Measurements from ENCODE around the gene HDAC8.
"Not testable (repeated sequence)": the region's sequence is repeated elsewhere in the genome, so short reads cannot be mapped to it uniquely, and the experiment has no call there.

HDAC8 gene

DNA sequence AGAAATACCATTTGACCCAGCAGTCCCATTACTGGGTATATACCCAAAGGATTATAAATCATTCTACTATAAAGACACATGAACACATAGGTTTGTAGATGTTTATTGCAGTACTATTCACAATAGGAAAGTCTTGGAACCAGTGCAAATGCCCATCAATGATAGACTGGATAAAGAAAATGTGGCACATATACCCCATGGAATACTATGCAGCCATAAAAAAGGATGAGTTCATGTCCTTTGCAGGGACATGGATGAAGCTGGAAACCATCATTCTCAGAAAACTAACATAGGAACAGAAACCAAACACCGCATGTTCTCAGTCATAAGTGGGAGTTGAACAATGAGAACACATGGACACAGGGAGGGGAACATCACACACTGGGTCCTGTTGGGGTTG, 123.6 kb downstream of the HDAC8 start:
- DNase-seq, result not testable (repeated sequence)

DNA sequence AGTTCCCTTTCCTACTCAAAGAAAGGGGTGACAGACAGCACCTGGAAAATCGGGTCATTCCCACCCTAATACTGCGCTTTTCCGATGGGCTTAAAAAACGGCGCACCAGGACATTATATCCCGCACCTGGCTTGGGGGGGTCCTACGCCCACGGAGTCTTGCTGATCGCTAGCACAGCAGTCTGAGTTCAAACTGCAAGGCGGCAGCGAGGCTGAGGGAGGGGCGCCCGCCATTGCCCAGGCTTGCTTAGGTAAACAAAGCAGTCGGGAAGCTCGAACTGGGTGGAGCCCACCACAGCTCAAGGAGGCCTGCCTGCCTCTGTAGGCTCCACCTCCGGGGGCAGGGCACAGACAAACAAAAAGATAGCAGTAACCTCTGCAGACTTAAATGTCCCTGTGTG, 131.9 kb downstream of the HDAC8 start:
- DNase-seq, result not testable (repeated sequence)

DNA sequence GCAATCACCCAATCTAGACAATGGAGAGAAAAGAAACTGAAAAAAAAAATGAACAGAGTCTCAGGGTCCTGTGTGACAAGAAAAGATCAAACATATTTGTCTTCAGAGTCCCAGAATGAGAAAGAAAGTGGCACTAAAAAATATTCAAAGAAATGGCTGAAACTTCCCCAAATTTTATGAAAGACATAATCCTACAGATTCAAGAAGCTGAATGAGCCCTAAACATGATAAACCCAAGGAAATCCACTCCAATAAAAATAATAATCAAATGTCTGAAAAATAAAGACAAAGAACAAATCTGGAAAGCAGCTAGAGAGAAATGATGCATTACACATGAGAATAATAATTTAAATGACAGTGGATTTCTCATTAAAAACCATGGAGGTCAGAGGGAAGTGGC, 136.6 kb downstream of the HDAC8 start:
- DNase-seq, result no peak

DNA sequence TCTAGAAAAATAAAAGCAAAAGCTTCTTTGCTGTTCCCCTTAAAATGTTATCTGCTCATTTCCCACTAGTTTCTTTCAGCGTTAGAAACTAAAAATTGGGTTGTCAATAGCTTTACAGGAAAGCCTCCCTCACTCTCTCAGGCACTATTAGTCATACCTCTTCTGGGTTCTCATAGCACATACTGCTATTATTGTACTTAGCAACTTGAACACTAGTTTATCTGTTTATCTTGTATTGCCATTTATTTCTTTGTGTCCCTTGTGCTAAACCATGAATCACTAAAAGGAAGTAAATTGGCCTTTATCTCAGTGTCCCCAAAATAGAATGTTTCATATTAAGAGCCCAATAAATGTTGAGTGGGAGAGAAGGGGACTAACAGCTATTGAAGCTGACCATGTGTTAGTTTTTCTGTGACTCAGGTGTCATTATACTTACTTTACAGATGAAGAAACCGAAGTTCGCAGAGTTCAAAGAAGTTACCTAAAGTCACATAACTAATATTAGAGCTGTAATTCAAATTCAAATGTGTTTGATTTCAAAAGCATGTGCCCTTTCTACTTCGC, 142.2 kb downstream of the HDAC8 start:
- DNase-seq, result no peak

DNA sequence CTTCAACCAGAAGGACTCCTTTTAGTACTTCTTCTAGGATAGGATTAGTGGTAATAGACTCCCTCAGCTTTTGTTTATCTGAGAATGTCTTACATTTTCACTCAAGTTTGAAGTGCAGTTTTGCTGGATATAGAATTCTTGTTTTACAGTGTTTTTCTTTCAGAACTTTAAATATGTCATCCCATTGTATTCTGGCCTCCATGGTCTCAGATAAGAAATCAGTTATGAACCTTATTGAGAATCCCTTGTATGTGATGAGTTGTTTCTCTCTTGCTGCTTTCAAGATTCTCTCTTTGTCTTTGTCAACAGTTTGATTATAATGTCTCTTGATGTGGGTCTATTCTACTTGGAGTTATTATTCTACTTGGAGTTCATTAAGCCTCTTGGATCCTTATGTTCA, 150.8 kb downstream of the HDAC8 start:
- DNase-seq, result no peak

DNA sequence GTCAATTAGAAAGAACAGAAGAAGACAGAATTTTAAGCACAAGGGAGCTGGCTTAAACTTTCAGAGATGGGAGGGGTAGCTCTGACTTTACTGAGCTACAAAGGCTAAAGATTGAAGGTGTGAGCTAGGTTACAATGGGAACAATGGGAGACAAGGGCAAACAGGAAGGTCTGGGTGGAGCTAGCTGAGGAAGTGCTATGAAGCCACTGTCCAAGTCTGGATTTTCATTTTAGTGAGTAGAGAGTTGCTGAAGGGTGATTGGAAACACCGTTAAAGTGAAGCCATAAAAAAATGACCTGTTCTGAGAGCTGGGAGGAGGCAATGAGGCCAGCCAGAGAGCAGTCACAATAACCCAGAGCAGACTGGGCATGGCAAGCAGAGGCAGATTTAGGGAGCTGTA, 162.7 kb downstream of the HDAC8 start:
- no peak for DNase-seq

DNA sequence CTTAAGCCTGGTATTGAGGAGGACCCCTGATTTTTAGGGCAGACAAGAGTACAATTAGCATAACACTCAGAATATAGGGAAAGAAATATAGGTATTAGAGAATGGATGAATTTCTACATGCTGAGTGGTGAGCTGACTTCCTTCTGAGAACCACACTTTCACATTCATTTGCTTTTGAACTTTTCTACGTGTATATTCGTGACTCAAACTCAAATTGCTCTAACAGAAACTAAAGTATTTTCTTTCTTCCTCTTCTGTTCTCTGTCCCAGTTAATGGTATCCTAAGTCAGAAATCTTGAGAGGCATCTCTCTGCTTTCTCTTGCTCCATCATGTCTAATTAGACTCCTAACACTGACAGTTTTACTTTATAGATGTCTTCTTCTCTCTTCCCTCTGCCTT, 163.8 kb downstream of the HDAC8 start:
- DNase-seq, result no peak

DNA sequence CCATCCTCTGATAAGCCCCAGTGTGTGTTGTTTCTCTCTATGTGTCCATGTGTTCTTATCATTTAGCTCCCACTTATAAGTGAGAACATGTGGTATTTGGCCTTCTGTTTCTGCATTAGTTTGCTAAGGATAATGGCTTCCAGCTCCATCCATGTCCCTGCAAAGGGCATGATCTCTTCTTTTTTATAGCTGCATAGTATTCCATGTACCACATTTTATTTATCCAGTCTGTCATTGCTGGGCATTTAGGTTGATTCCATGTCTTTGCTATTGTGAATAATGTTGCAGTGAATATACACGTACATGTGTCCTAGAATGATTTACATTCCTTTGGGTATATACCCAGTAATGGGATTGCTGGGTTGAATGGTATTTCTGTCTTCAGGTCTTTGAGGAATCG, 167.5 kb downstream of the HDAC8 start:
- not testable (repeated sequence) for DNase-seq

DNA sequence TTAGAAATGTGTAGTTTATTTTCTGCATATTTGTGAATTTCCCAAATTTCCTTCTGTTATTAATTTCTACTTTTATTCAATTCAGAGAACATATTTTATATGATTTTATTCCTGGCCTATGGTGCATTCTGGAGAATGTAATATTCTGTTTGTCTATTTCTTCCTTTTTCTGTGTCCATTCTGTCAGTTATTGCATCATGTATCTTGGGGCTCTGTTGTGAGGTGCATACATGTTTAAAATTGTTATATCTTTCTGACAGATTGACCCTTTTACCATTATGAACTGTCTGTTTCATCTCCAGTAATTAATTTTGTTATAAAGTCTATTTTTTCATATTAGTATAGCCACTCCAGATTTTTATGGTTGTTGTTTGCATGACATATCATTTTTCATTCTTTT, 170.0 kb downstream of the HDAC8 start:
- DNase-seq, result no peak

DNA sequence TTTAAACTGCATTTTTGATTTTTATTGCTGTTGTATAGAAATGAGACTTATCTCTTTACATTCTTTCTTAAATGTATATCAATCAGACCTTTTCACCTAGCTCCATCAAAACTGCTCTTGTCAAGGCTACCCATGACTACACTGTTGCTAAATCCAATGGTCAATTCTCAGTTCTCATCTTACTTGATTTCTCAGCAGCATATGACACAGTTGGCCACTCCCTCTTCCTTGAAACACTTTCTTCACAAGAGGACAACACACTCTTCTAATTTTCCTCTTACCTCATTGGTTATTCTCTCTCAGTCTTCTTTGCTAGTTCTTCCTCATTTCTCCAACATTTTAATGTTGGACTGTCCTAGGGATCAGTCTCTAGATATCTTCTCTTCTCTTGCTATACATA, 172.8 kb downstream of the HDAC8 start:
- no peak for DNase-seq

DNA sequence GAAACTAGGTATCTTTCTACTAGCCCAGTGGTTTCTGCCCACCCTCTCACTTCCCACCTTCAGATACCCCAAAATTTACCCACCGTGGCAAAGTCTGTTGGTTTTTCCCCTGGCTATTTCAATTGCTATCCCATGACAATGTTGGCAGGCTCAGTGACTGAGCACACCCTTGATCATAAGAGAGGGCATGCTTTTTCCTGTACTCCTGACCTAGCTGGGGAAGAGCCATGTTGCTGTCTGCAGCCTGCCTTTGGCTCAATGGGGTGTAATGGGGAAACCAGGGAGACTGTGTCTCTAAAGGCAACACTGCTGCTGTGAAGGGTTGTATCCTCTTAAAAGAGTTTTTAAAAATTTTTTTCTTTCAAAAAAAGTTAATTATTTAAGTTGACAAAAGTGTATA, 176.5 kb downstream of the HDAC8 start:
- no peak for DNase-seq

DNA sequence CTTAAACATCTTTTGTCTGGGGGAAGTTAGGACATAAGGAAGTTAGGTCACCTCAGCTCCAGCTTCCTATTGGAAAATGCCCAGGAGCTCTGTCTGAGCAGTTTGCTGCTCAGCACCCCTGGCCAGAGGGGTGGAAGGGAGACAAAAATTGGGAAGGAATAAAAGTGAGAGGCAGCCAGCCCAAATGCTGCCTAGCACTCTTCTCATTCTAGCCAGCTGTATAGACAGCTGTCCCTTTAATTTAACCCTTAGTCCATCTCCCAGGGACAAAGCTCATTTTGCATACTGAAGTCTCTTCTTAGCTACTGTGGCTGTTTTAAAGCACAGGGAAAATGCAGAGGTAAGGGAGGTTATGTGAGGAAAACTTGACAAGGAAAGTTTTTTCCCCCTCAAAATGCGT, 177.4 kb downstream of the HDAC8 start:
- no peak for DNase-seq

DNA sequence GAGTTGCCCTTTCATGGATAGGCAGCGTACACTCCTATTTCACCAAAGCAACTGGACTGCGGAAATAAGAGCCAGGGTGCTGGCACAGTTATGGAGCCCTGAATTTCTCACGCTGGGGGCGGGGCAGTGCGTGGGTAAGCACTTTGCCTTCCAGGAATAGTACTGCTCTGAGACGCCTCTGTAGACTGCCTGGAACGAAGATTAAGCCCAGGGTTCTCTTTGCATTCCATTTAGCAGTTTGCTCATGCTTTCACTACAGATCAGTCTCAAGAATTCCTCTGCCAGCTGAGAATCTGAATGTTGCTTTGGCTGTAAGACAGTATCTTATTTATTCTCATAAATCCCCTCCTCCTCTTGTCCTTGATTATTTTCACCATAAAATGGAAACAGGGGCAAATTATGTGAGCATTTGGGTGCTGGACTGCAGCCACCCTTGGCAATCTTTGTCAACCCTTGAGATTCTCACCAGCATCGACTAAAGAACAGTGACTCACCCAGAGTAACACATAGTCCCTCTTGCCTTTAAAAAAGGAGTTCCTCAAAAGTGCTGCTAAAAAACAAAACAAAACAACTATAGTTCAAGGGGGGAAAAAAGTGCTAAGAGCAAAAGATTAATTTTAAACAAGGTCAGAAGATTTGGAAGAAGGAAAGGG, 178.0 kb downstream of the HDAC8 start:
- peak; percentile 29 for DNase-seq

DNA sequence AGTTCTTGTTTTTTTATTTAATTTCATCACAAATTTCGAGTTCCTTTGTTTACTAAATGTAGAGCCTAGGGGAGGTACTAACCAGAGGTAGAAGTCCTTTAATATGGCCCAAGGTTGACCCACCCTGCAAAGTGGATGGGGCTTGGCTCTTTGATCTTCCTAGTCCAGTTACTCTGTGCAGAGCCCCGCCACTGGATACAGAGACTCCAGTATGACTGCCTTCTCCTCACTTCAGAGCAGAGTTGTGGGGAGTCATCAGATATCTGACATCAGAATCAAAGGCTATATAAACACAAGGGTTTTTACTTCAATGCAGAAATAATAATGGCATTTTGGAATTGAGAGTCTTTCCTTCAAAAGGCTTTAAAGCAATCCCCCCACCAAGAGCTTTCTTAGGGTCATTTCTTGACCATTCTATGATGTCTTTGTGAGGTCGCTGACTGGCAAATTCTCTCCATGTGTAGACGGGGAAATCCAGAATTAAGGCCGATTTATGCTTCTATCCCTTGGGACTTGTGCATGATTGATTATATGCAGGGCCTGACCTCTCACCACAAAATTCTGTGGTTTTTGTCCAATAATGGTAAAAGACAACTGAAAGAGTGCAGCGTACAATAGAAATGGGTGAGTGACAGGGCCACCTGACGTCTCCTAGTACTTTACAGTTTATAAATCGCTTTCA, 178.7 kb downstream of the HDAC8 start:
- DNase-seq, result no peak

DNA sequence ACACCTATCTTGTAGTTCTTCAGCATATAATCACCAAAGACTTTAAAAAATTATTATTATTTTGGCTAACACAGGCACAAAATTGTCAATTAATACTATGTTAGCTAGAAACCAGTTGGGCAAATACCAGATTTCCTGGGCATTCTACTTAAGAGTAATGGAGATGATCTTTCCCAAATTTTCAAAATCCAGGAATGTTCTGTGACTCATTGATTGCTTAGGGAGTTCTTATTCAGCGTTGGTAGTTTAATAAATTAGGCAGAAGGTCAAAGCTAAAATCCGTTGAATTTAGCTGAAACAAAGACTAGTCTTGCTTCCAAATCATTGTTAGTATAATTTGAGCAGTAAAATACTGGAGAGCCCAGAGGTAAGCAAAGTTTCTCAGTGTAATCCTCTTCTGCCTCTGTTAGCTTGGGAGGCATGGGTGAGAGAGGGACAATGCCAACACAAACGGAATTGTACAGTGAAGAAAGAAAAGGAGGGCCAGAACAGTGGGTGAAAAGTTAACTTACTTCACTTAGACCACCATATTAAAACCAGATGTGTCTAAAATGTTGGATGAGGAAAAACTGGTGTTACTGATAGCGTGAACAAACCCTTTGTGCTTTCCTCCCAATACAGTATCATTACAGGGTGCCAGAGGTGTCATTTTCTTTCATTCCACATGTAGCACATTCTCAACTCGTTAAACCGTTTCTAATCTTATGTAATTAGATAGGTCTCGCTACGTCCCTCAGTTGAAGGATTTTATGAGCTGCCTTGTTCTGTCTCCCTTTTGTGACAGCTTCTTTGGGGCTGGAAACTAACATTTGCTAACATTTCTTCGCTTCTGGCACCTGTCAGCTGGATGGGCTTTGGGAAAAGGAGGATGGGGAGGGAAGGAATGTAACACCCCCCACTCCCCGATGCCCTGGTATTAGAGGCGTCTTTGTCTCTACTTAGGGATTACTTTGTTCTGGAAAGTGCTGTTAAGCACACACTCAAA, 179.5 kb downstream of the HDAC8 start:
- no peak for DNase-seq

DNA sequence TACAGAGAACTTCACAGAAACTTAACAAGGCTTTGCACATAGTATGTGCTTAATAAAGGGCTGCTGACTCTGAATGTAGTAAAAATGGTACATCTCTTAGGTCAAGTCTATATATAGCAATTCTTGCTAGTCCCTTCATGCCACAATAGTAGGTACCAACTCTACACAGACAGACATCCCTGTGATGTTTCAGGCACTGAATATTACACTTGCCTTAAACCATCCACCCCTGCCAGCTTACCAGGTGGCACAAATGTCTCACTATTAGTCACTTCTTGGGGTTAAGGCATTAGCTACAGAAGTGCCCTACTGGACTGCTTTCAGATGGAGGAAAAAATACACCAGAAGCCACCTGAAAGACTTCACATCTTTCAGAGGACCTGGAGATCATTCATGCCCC, 180.6 kb downstream of the HDAC8 start:
- no peak for DNase-seq

DNA sequence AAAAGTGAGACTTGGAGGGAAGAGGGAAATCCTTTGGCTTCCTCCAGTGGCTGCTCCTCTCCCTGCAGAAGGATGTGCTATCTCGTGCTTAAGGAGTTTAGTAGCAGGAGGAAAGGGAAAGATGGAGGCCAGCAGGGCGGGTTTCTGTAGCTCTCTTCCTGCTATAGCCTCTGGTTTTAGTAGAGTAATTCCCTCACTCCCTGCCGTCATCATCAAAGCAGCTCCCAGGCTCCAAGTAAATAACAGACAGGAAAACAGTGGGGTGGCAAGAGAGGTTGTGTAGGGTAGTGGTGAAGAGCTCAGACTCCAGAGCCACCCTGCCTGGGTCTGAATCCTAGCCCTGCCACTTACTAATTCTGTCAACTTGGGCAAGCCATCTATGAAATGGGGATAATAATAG, 185.4 kb downstream of the HDAC8 start:
- DNase-seq, result no peak

DNA sequence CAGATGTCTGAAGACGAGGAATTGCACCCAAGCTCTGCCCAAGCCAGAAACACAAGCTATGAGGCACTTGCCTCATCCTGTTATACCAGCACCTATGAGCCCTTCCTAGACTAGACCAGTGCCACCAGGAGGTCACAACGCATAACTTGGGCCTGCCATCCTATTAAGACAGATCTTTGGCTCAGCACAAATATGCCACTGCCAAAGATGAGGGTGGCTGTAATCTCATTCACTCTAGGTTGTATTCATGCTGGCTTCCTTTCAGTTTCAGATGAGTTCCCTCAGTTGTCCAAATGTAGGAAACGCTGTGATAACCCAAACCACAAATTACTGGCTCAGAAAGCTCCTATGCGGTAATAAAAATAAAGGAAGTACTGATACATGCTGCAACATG, 190.4 kb downstream of the HDAC8 start:
- no peak for DNase-seq

DNA sequence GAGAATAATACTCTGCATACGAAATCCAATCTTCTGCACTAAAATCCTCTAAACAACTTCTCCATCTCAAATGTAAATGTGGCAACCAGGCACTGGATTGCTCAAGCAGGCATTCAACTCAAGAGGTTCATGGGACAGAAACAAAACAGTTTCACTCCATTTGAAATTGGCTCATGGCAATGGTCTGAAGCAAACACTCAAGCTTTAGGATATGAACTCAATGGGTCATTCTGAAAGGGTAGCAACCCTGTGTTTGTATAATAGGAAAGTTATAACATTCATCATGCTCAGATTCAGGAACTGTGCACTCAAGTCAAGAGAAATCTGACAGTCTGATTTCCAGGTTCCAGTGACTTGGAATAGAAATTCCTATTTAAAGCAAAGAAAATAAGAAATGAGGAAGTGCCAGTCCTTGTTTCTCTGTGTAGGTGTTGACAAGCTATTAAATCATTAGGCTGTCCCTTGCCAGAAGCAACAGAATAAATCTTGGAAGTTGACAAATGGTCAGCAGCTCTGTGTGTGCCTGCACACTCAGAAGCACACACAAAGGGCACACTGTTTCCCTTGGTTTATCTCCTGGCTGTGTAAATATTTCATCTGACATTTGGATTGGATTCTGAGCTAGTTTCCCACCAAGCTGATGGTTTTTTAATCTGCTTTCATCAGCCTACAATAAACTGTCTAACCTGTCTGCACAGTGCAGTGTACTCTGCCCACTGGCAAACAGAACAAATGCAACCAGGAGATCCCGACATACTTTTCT, 191.0 kb downstream of the HDAC8 start:
- DNase-seq, result no peak

DNA sequence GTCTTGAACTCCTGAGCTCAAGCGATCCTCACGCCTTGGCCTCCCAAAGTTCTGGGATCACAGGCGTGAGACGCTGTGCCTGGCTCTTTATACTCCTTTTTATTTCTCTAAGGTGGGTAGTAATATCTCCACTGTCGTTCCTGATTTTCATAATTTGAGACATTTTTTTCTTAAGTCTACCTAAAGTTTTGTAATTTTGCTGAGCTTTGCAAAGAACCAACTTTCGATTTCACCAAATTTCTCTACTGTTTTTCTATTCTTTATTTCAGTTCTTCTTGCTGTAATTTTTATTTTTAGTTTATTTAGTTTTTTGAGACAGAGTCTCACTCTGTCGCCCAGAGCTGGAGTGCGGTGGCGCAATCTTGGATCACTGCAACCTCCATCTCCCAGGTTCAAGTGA, 196.5 kb downstream of the HDAC8 start:
- no peak for DNase-seq

DNA sequence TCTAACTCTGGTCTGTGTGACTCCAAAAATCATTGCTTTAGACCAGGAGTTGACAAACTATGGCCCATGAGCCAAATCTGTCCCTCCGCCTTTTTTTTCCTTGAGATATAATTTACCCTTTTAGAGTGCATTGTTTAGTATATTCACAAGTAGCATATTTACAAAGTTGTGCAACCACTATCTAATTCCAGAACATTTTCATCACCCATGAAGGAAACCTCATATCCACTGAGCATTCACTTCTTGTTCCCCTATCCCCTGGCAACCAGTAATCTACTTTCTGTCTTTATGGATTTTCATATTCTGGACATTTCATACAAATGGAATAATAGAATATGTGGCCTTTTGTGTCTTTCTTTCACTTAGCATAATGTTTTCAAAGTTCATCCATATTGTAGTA, 199.5 kb downstream of the HDAC8 start:
- DNase-seq, result no peak

DNA sequence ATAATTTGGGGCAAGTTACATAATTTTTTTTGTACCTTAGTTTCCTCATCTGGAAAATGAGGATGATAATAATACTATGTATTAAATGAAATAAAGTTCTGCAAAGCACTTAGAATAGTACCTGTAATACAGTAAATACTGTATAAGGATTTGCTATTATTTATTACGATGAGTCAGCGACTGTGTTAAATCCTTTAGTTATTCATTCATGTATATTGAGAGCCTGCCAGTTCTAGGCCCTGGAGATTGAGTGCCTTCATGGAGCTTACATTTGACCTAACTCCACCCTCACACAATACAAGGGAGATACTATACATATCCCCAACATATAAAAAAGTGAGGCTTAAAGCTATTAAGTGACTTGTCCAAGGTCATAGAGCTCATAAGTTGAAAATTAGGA, 199.9 kb downstream of the HDAC8 start:
- no peak for DNase-seq

DNA sequence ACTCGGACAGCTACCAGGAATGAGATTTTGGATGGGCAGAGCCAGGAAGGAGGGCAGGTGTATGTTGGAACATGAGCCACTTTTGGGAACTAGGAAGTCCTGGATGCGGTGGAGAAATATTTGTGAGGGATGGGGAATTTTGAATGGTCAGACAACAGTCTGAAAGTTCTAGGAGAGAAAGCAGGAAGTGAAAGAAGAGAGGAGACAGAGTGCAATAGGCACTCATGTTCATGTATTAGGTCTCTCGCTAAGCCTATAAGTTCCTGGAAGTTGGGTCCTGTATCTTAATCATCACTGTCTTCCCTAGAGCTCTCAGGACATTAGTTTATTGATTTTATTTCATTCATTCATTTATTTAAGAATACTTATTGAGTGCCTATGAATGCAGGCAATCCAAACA, 201.2 kb downstream of the HDAC8 start:
- no peak for DNase-seq

Measured in fibroblast of skin of right quadriceps (primary cell).